Fibroblast of pulmonary artery (primary cell): ENCODE measurements around the gene DUSP8.

Experiments used
- DNase-seq: peaks from one replicate; pipeline ENCODE4 v3.0.0-alpha.2; 2010; ENCODE audit warnings: low read depth
- H3K4me3 ChIP-seq: replicated peaks from 2 replicates; pipeline ENCODE4 v1.5.1; 2011; ENCODE audit warnings: low read depth, mild to moderate bottlenecking, control low read depth, low read length, moderate library complexity
- CTCF ChIP-seq: IDR thresholded peaks from 2 replicates; pipeline ENCODE4 v1.5.1; 2011; ENCODE audit warnings: mild to moderate bottlenecking, control low read depth, low read length, inconsistent platforms; ENCODE audit errors: missing control alignments

DUSP8 gene

DNA sequence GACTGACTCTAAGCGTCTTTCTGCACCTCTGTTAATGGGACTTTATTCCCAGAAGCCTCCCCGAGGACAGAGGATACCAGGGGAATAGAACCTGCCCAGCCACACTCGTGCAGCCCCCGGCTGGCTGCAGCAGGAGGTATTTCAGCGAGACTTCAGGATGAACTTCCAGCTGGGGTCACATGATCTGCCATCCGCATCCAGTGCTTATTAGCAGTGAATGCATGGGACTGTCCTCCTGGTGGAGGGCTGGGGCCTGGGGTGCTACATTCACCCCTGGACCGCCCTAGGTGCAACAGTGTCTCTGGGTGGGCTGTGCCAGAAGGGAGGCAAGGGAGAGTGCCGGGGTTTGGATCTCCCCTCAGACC is 1.6 kb downstream of the DUSP8 start:
- no peak for DNase-seq
- no peak overlapping the region for H3K4me3 ChIP-seq
- TF ChIP-seq CTCF, result no peak

GRCh38 chr11:1570001-1570453 is 2.0 kb downstream of the DUSP8 start:
- TF ChIP-seq CTCF, result no peak
- no peak overlapping the region for H3K4me3 ChIP-seq
- no peak for DNase-seq

GRCh38 chr11:1569251-1569780 is 2.8 kb downstream of the DUSP8 start:
- no peak overlapping the region for H3K4me3 ChIP-seq
- TF ChIP-seq CTCF, result no peak
- DNase-seq, result no peak

GRCh38 chr11:1568441-1568911 is 3.6 kb downstream of the DUSP8 start:
- no peak for DNase-seq
- no peak for TF ChIP-seq CTCF
- no peak overlapping the region for H3K4me3 ChIP-seq

GRCh38 chr11:1567721-1568100 is 4.4 kb downstream of the DUSP8 start:
- no peak overlapping the region for H3K4me3 ChIP-seq
- no peak for TF ChIP-seq CTCF
- no peak for DNase-seq

- TF ChIP-seq CTCF, result no peak
Observed at GRCh38 chr11:1567052-1567720, 4.9 kb downstream of the DUSP8 start.

More at GRCh38 chr11:1567052-1567720, 4.9 kb downstream of the DUSP8 start:
- no peak overlapping the region for H3K4me3 ChIP-seq
- DNase-seq, result no peak
